Keratinocyte (primary cell): ENCODE data around the gene HDGFL1.

Source experiments
- CTCF ChIP-seq, 3 experiments: IDR thresholded peaks in 1 of 3; conservative IDR thresholded peaks in 1 of 3; optimal IDR thresholded peaks in 1 of 3; 2 replicates in 2 of 3; 3 replicates in 1 of 3; pipeline versions ENCODE3 to v1.5.1; 2011; ENCODE audit warnings: low read length in 3 of 3, mild to moderate bottlenecking in 3 of 3, moderate library complexity in 2 of 3, control low read depth in 1 of 3, inconsistent platforms in 1 of 3; ENCODE audit not compliant: insufficient read depth in 2 of 3; ENCODE audit errors: extremely low read depth in 1 of 3
- EZH2 ChIP-seq: IDR thresholded peaks from one replicate; pipeline ENCODE4 v1.6.1; 2012; ENCODE audit warnings: inconsistent platforms, mild to moderate bottlenecking, low read length, moderate library complexity

- TF ChIP-seq CTCF (optimal IDR thresholded peaks at IDR 0.05 in 1 of 3, IDR thresholded peaks at IDR 0.05 in 1 of 3, conservative IDR thresholded peaks at IDR 0.05 in 1 of 3; ENCODE audit: extremely low read depth in 1 of 3, insufficient read depth in 2 of 3, low read length in 3 of 3), result no peak
- TF ChIP-seq EZH2, result no peak
Observed at GRCh38 chr6:22590423-22590822, 21.1 kb downstream of the HDGFL1 start.
